Erythroblast (primary cell): ENCODE results near the gene PARD6B.
"Not testable (repeated sequence)": the region's sequence is repeated elsewhere in the genome, so short reads cannot be mapped to it uniquely, and the experiment has no call there.

ENCODE experiments used
- GATA1 ChIP-seq: IDR thresholded peaks from 2 replicates; pipeline ENCODE4 v1.6.1; 2011; ENCODE audit warnings: low read depth, mild to moderate bottlenecking, control low read depth, low read length, moderate library complexity
- POLR2A ChIP-seq: IDR thresholded peaks from 2 replicates; pipeline ENCODE4 v1.6.1; 2011; ENCODE audit warnings: mild to moderate bottlenecking, low read length

DNA sequence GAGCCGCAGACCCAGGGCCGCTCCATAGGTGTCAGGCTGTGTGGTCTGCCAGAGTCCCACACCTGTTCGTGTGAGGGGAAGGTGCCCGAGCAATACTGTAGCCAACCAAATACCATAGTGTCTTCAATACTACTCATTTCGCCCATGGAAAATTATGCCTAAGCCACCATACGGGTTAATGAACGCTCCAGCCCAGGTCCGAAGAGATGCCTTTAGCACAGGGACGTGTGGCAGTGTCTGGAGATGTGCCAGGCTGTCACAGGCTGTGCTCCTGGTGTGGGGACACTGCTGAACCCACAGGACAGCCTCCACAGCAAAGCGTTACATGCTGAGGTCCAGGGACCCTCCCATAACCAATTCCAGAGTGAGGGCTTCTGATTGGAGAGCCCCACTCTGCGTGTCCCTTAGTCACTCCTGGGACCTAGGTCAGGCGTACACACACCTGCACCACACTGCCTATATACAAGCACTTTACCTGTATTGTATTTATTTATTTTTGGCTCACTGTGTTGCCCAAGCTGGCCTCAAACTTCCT is 38.2 kb downstream of the PARD6B start:
- TF ChIP-seq POLR2A, GATA1: not testable (repeated sequence)
